ENCODE measurements around the gene PSPH. TPM values are rescaled to one million over a fixed set of nuclear protein-coding genes. Genes with fewer than 3 reads are reported as not detected.

Gene PSPH
- polyA plus RNA-seq, 1 donor (not counting 4 experiments of a cell fraction or from before 2014, with no cell fraction given): 21.6 TPM

DNA sequence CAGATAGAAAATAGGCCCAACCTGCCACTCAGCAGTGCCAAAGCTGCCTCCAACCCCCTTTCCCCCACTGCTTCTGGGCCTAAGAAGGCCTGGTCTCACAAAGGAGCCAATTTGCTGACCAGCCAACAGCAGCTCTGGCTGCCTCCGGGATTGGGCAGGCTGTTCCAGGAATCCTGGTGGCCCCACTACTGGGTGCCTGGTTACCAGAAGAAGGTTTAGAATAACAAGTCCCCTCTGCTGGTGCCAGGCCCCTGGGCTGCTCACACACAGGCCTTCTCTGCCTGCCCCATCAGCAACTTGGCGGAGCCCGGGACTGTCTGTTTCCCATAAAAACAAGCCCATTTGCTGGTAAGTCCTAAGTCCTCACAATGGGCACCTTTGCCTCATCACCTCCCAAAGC, 40.3 kb upstream of the PSPH start:
- Histone ChIP-seq H4K20me1 (ENCODE audit: control insufficient read depth, extremely low read depth, insufficient read depth, low read length) (no peaks in the 10 kb centered on the region), H3K4me1 (ENCODE audit: control insufficient read depth, extremely low read depth, insufficient read depth, low read length) (peaks cover 5% of the 10 kb centered on the region), H3K9me3 (ENCODE audit: control insufficient read depth, low read depth, low read length) (no peaks in the 10 kb centered on the region), H3K36me3 (ENCODE audit: control insufficient read depth in 2 of 2, extremely low read depth in 1 of 2, insufficient read depth in 2 of 2, low read length in 2 of 2) (peaks cover 0 to 10% of the 10 kb centered on the region in 2 experiments), H3K27ac (ENCODE audit: control insufficient read depth, insufficient read depth, low read length) (no peak overlapping the region), H3K9me1 (ENCODE audit: control insufficient read depth, extremely low read depth, insufficient read depth, low read length) (no peaks in the 10 kb centered on the region), H3K4me2 (ENCODE audit: control insufficient read depth, extremely low read depth, insufficient read depth, low read depth, low read length) (no peak overlapping the region), H3K79me2 (ENCODE audit: control insufficient read depth, insufficient read depth, low read length) (no peaks in the 10 kb centered on the region), H3K4me3 (ENCODE audit: control insufficient read depth in 2 of 3, extremely low read depth in 1 of 3, insufficient read depth in 2 of 3, low read depth in 1 of 3, low read length in 3 of 3) (no peak overlapping the region), H2AFZ (ENCODE audit: control insufficient read depth, low read length) (no peak overlapping the region), H3K9ac (ENCODE audit: control insufficient read depth, extremely low read depth, insufficient read depth, low read length) (no peak overlapping the region), H3K27me3 (ENCODE audit: control insufficient read depth, extremely low read depth, insufficient read depth, low read length) (no peaks in the 10 kb centered on the region)
- dilution Hi-C loops (cut with MboI; ENCODE audit: extremely low pct_ligation_motif_present, low sequenced_read_pairs): no loop called here
- TF ChIP-seq, protein P1, sequence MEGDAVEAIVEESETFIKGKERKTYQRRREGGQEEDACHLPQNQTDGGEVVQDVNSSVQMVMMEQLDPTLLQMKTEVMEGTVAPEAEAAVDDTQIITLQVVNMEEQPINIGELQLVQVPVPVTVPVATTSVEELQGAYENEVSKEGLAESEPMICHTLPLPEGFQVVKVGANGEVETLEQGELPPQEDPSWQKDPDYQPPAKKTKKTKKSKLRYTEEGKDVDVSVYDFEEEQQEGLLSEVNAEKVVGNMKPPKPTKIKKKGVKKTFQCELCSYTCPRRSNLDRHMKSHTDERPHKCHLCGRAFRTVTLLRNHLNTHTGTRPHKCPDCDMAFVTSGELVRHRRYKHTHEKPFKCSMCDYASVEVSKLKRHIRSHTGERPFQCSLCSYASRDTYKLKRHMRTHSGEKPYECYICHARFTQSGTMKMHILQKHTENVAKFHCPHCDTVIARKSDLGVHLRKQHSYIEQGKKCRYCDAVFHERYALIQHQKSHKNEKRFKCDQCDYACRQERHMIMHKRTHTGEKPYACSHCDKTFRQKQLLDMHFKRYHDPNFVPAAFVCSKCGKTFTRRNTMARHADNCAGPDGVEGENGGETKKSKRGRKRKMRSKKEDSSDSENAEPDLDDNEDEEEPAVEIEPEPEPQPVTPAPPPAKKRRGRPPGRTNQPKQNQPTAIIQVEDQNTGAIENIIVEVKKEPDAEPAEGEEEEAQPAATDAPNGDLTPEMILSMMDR (optimal IDR thresholded peaks at IDR 0.05 in 1 of 3, IDR thresholded peaks at IDR 0.05 in 1 of 3, conservative IDR thresholded peaks at IDR 0.05 in 1 of 3; ENCODE audit: extremely low read depth in 1 of 3, insufficient read depth in 2 of 3, low read length in 3 of 3): no peak
- no peak for TF ChIP-seq EZH2 (IDR thresholded peaks at IDR 0.05; ENCODE audit: low read length)
- FAIRE-seq (no peak), DNase-seq (ENCODE audit: low read depth, low spot score) (no peak)

- Histone ChIP-seq H3K9me1 (ENCODE audit: control insufficient read depth, extremely low read depth, insufficient read depth, low read length) (no peaks in the 10 kb centered on the region), H3K4me1 (ENCODE audit: control insufficient read depth, extremely low read depth, insufficient read depth, low read length) (no peaks in the 10 kb centered on the region), H4K20me1 (ENCODE audit: control insufficient read depth, extremely low read depth, insufficient read depth, low read length) (no peaks in the 10 kb centered on the region), H3K4me2 (ENCODE audit: control insufficient read depth, extremely low read depth, insufficient read depth, low read depth, low read length) (no peak overlapping the region), H3K27me3 (ENCODE audit: control insufficient read depth, extremely low read depth, insufficient read depth, low read length) (no peaks in the 10 kb centered on the region), H2AFZ (ENCODE audit: control insufficient read depth, low read length) (no peak overlapping the region), H3K36me3 (ENCODE audit: control insufficient read depth in 2 of 2, extremely low read depth in 1 of 2, insufficient read depth in 2 of 2, low read length in 2 of 2) (peaks cover 0 to 10% of the 10 kb centered on the region in 2 experiments), H3K79me2 (ENCODE audit: control insufficient read depth, insufficient read depth, low read length) (no peaks in the 10 kb centered on the region), H3K4me3 (ENCODE audit: control insufficient read depth in 2 of 3, extremely low read depth in 1 of 3, insufficient read depth in 2 of 3, low read depth in 1 of 3, low read length in 3 of 3) (no peak overlapping the region), H3K27ac (ENCODE audit: control insufficient read depth, insufficient read depth, low read length) (no peak overlapping the region), H3K9me3 (ENCODE audit: control insufficient read depth, low read depth, low read length) (no peaks in the 10 kb centered on the region), H3K9ac (ENCODE audit: control insufficient read depth, extremely low read depth, insufficient read depth, low read length) (no peak overlapping the region)
- DNase-seq (ENCODE audit: low read depth, low spot score) (no peak), FAIRE-seq (no peak)
- dilution Hi-C loops (cut with MboI; ENCODE audit: extremely low pct_ligation_motif_present, low sequenced_read_pairs): no loop called here
- no peak for TF ChIP-seq EZH2 (IDR thresholded peaks at IDR 0.05; ENCODE audit: low read length)
- TF ChIP-seq, protein P1 (optimal IDR thresholded peaks at IDR 0.05 in 1 of 3, IDR thresholded peaks at IDR 0.05 in 1 of 3, conservative IDR thresholded peaks at IDR 0.05 in 1 of 3; ENCODE audit: extremely low read depth in 1 of 3, insufficient read depth in 2 of 3, low read length in 3 of 3): no peak
Measured at GRCh38 chr7:56087445-56087844, 36.2 kb upstream of the PSPH start.

All from keratinocyte (primary cell).